Measurements from ENCODE around the gene ARFGAP3.

Gene ARFGAP3

GRCh38 chr22:42877597-42878340, 20.7 kb upstream of the ARFGAP3 start:
- no peak overlapping the region for H3K27ac ChIP-seq
- TF ChIP-seq CTCF (conservative IDR thresholded peaks at IDR 0.05) (no peak), ZFX (IDR thresholded peaks at IDR 0.05) (no peak)

GRCh38 chr22:42877158-42877557, 20.1 kb upstream of the ARFGAP3 start:
- H3K27ac ChIP-seq, result no peak overlapping the region
- TF ChIP-seq CTCF (conservative IDR thresholded peaks at IDR 0.05) (no peak), ZFX (IDR thresholded peaks at IDR 0.05) (no peak)

- no peak for TF ChIP-seq ZFX (IDR thresholded peaks at IDR 0.05)
- no peak for TF ChIP-seq CTCF (conservative IDR thresholded peaks at IDR 0.05)
- H3K27ac ChIP-seq, result no peak overlapping the region
Measured at GRCh38 chr22:42876041-42876440, 19.0 kb upstream of the ARFGAP3 start.

GRCh38 chr22:42874010-42874409, 16.9 kb upstream of the ARFGAP3 start:
- H3K27ac ChIP-seq, result no peak overlapping the region

GRCh38 chr22:42873356-42873755, 16.3 kb upstream of the ARFGAP3 start:
- H3K27ac ChIP-seq, result no peak overlapping the region
- TF ChIP-seq ZFX (IDR thresholded peaks at IDR 0.05), result no peak
- TF ChIP-seq CTCF (conservative IDR thresholded peaks at IDR 0.05), result no peak

More at GRCh38 chr22:42874010-42874409, 16.9 kb upstream of the ARFGAP3 start:
- TF ChIP-seq CTCF (conservative IDR thresholded peaks at IDR 0.05), result no peak

GRCh38 chr22:42872821-42873220, 15.7 kb upstream of the ARFGAP3 start:
- no peak overlapping the region for H3K27ac ChIP-seq
- no peak for TF ChIP-seq ZFX (IDR thresholded peaks at IDR 0.05)
- TF ChIP-seq CTCF (conservative IDR thresholded peaks at IDR 0.05), result no peak

- TF ChIP-seq ZFX (IDR thresholded peaks at IDR 0.05), result no peak
- no peak for TF ChIP-seq CTCF (conservative IDR thresholded peaks at IDR 0.05)
- H3K27ac ChIP-seq, result no peak overlapping the region
Measured at GRCh38 chr22:42871146-42872050, 14.3 kb upstream of the ARFGAP3 start.
